Measurements from ENCODE around the gene CNOT11. TPM values are rescaled to one million over a fixed set of nuclear protein-coding genes. Genes with fewer than 3 reads are reported as not detected.

CNOT11 gene
- polyA plus RNA-seq, 1 donor (not counting 4 experiments of a cell fraction or from before 2014, with no cell fraction given), result 83.1 TPM

DNA sequence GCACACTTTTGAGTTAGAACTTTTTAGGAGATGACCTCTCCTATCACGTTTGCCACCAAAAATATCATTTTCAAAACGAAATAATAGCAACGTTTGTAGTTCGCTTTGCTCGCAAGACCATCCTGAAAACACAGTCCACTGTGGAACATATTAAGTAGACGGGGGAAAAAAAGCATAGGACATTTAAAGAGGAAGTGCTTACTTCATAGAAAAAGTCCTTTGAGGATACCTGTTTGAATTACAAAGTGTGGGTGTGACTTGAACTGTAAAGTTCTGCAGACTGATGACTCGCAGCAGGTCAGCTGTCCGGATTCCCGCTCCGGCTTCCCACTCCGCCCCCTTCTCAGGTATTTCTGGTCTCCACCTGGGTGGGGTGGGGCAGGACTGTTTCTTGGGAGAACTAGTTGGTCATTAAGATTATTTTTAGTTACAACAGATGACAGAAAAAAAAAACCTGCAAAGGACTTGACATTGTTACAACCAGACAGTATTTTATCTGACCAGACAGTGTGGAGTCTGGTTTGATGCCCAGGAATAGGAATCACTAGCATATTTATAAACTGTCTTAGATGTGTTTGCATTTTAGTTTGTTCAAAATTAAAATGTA lies 13.3 kb downstream of the CNOT11 start:
- TF ChIP-seq, protein P1, sequence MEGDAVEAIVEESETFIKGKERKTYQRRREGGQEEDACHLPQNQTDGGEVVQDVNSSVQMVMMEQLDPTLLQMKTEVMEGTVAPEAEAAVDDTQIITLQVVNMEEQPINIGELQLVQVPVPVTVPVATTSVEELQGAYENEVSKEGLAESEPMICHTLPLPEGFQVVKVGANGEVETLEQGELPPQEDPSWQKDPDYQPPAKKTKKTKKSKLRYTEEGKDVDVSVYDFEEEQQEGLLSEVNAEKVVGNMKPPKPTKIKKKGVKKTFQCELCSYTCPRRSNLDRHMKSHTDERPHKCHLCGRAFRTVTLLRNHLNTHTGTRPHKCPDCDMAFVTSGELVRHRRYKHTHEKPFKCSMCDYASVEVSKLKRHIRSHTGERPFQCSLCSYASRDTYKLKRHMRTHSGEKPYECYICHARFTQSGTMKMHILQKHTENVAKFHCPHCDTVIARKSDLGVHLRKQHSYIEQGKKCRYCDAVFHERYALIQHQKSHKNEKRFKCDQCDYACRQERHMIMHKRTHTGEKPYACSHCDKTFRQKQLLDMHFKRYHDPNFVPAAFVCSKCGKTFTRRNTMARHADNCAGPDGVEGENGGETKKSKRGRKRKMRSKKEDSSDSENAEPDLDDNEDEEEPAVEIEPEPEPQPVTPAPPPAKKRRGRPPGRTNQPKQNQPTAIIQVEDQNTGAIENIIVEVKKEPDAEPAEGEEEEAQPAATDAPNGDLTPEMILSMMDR (optimal IDR thresholded peaks at IDR 0.05 in 1 of 3, IDR thresholded peaks at IDR 0.05 in 1 of 3, conservative IDR thresholded peaks at IDR 0.05 in 1 of 3; ENCODE audit: extremely low read depth in 1 of 3, insufficient read depth in 2 of 3, low read length in 3 of 3), result no peak
- TF ChIP-seq EZH2 (IDR thresholded peaks at IDR 0.05; ENCODE audit: low read length), result no peak
- Histone ChIP-seq H3K4me1 (ENCODE audit: control insufficient read depth, extremely low read depth, insufficient read depth, low read length) (no peaks in the 10 kb centered on the region), H3K9ac (ENCODE audit: control insufficient read depth, extremely low read depth, insufficient read depth, low read length) (no peak overlapping the region), H3K4me3 (ENCODE audit: control insufficient read depth in 2 of 3, extremely low read depth in 1 of 3, insufficient read depth in 2 of 3, low read depth in 1 of 3, low read length in 3 of 3) (no peak overlapping the region), H3K4me2 (ENCODE audit: control insufficient read depth, extremely low read depth, insufficient read depth, low read depth, low read length) (no peak overlapping the region), H2AFZ (ENCODE audit: control insufficient read depth, low read length) (no peak overlapping the region), H3K27me3 (ENCODE audit: control insufficient read depth, extremely low read depth, insufficient read depth, low read length) (no peaks in the 10 kb centered on the region), H3K9me3 (ENCODE audit: control insufficient read depth, low read depth, low read length) (no peaks in the 10 kb centered on the region), H3K9me1 (ENCODE audit: control insufficient read depth, extremely low read depth, insufficient read depth, low read length) (no peaks in the 10 kb centered on the region), H4K20me1 (ENCODE audit: control insufficient read depth, extremely low read depth, insufficient read depth, low read length) (no peaks in the 10 kb centered on the region), H3K36me3 (ENCODE audit: control insufficient read depth in 2 of 2, extremely low read depth in 1 of 2, insufficient read depth in 2 of 2, low read length in 2 of 2) (peaks cover 23 to 45% of the 10 kb centered on the region in 2 experiments), H3K27ac (ENCODE audit: control insufficient read depth, insufficient read depth, low read length) (no peak overlapping the region), H3K79me2 (ENCODE audit: control insufficient read depth, insufficient read depth, low read length) (peaks cover 4% of the 10 kb centered on the region)
- DNase-seq (ENCODE audit: low read depth, low spot score), result no peak
- FAIRE-seq, result no peak
- dilution Hi-C loops (cut with MboI; ENCODE audit: extremely low pct_ligation_motif_present, low sequenced_read_pairs), result no loop called here

DNA sequence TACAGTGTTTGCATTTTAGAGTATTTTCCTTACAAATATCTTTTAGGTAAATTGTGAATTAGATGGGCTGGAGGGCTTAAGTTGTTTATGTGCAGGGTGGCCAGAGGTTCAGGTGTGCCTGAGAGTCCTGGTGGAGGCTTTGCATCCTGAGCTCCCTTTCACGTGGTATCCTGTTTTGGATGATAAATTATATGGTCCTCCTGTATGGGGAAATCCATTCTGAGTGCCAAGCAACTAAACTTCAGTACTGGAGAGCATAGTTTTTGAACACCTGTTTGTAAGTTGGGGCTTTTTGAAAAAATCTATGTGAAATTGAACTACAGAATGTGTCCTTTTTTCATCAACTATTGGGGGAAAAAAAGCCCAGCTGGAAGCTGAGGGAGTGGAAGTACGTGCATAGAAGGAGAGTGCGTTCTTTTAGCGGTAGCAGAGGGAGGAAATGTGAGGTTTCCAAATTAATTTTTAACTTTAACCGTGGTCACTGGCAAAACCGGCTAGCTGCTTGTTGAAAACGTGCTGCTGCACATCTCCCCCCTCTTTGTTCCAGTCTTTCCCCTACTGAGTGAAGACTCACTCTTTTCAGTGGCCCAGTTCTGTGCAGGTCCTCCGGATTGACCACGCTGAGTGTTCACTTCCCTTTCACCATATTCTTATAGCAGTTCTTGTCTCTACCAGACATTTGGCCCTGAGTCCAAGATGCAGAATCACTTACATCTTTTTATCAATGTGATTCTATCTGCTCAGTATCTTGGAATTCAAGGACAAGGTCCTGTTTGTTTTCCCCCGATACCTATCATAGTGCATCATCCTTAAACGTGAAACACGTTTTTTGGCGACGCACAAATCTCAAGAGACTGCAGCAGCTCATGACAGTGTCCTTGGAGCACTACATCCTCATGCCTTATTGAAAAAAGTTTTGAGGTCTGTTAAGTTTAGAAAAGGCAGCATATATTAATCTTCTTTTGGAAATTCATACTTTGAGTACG lies 15.3 kb downstream of the CNOT11 start:
- Histone ChIP-seq H3K9ac (ENCODE audit: control insufficient read depth, extremely low read depth, insufficient read depth, low read length) (no peak overlapping the region), H3K9me1 (ENCODE audit: control insufficient read depth, extremely low read depth, insufficient read depth, low read length) (no peaks in the 10 kb centered on the region), H3K79me2 (ENCODE audit: control insufficient read depth, insufficient read depth, low read length) (no peaks in the 10 kb centered on the region), H3K4me2 (ENCODE audit: control insufficient read depth, extremely low read depth, insufficient read depth, low read depth, low read length) (no peak overlapping the region), H4K20me1 (ENCODE audit: control insufficient read depth, extremely low read depth, insufficient read depth, low read length) (no peaks in the 10 kb centered on the region), H3K36me3 (ENCODE audit: control insufficient read depth in 2 of 2, extremely low read depth in 1 of 2, insufficient read depth in 2 of 2, low read length in 2 of 2) (peaks cover 18 to 57% of the 10 kb centered on the region in 2 experiments), H2AFZ (ENCODE audit: control insufficient read depth, low read length) (no peak overlapping the region), H3K4me1 (ENCODE audit: control insufficient read depth, extremely low read depth, insufficient read depth, low read length) (no peaks in the 10 kb centered on the region), H3K27me3 (ENCODE audit: control insufficient read depth, extremely low read depth, insufficient read depth, low read length) (no peaks in the 10 kb centered on the region), H3K4me3 (ENCODE audit: control insufficient read depth in 2 of 3, extremely low read depth in 1 of 3, insufficient read depth in 2 of 3, low read depth in 1 of 3, low read length in 3 of 3) (no peak overlapping the region), H3K9me3 (ENCODE audit: control insufficient read depth, low read depth, low read length) (no peaks in the 10 kb centered on the region), H3K27ac (ENCODE audit: control insufficient read depth, insufficient read depth, low read length) (no peak overlapping the region)
- DNase-seq (ENCODE audit: low read depth, low spot score) (no peak), FAIRE-seq (no peak)
- dilution Hi-C loops (cut with MboI; ENCODE audit: extremely low pct_ligation_motif_present, low sequenced_read_pairs), result no loop called here
- TF ChIP-seq, protein P1 (optimal IDR thresholded peaks at IDR 0.05 in 1 of 3, IDR thresholded peaks at IDR 0.05 in 1 of 3, conservative IDR thresholded peaks at IDR 0.05 in 1 of 3; ENCODE audit: extremely low read depth in 1 of 3, insufficient read depth in 2 of 3, low read length in 3 of 3), result no peak
- no peak for TF ChIP-seq EZH2 (IDR thresholded peaks at IDR 0.05; ENCODE audit: low read length)

All from keratinocyte (primary cell).